Hepatocyte (in vitro differentiated cells): ENCODE measurements around the gene HOXD12. TPM values are rescaled to one million over a fixed set of nuclear protein-coding genes. Genes with fewer than 3 reads are reported as not detected.

ENCODE experiments used
- DNase-seq: peaks from one replicate; pipeline ENCODE4 v3.0.0-alpha.2; 2016; ENCODE audit warnings: low spot score
- H2AFZ ChIP-seq: fragments of 200-600 bp; sonication (generic); 2 replicates; pipeline ENCODE4 v1.6.0; 2016; ENCODE audit warnings: antibody characterized with exemption, mild to moderate bottlenecking
- H3K27ac ChIP-seq: fragments of 200-600 bp; sonication (generic); 2 replicates; pipeline ENCODE4 v1.5.1; 2016; ENCODE audit warnings: mild to moderate bottlenecking
- H3K27me3 ChIP-seq: fragments of 200-600 bp; sonication (generic); 2 replicates; pipeline ENCODE4 v1.6.1; 2016
- H3K36me3 ChIP-seq: fragments of 200-600 bp; sonication (generic); replicated peaks from 2 replicates; pipeline ENCODE4 v1.5.1; 2016; ENCODE audit warnings: low read depth; ENCODE audit not compliant: insufficient read depth
- H3K4me1 ChIP-seq: fragments of 200-600 bp; sonication (generic); 2 replicates; pipeline ENCODE4 v1.5.1; 2016; ENCODE audit warnings: mild to moderate bottlenecking, moderate library complexity; ENCODE audit not compliant: insufficient read depth
- H3K4me2 ChIP-seq: fragments of 200-600 bp; sonication (generic); 2 replicates; pipeline ENCODE4 v1.6.0; 2016
- H3K4me3 ChIP-seq: fragments of 200-600 bp; sonication (generic); 2 replicates; pipeline ENCODE4 v1.5.1; 2016; ENCODE audit warnings: mild to moderate bottlenecking
- H3K79me2 ChIP-seq: fragments of 200-600 bp; sonication (generic); 2 replicates; pipeline ENCODE4 v1.6.0; 2017; ENCODE audit warnings: mild to moderate bottlenecking
- H3K9me2 ChIP-seq: fragments of 200-600 bp; sonication (generic); replicated peaks from 2 replicates; pipeline ENCODE4 v1.6.0; 2017; ENCODE audit warnings: mild to moderate bottlenecking; ENCODE audit not compliant: insufficient read depth
- H3K9me3 ChIP-seq: fragments of 200-600 bp; sonication (generic); 2 replicates; pipeline ENCODE4 v1.5.1; 2016; ENCODE audit warnings: low read depth, mild to moderate bottlenecking
- H4K20me1 ChIP-seq: fragments of 200-600 bp; sonication (generic); 2 replicates; pipeline ENCODE4 v1.6.0; 2016; ENCODE audit warnings: mild to moderate bottlenecking; ENCODE audit not compliant: insufficient read depth, poor library complexity, severe bottlenecking
- EZH2 ChIP-seq: fragments of 200-600 bp; sonication (generic); IDR thresholded peaks from 2 replicates; pipeline ENCODE4 v1.6.1; 2016; ENCODE audit warnings: antibody characterized with exemption, mild to moderate bottlenecking, borderline replicate concordance
- EZH2phosphoT487 ChIP-seq: fragments of 200-600 bp; sonication (generic); IDR thresholded peaks from one replicate; pipeline ENCODE4 v1.6.1; 2018; ENCODE audit warnings: antibody characterized with exemption, mild to moderate bottlenecking, low read depth, moderate library complexity; ENCODE audit not compliant: unreplicated experiment, severe bottlenecking
- WGBS: methylation state at CpG from one replicate; pipeline ENCODE4 v1.1.6; 2016; ENCODE audit warnings: low lambda C conversion rate; ENCODE audit errors: missing lambda C conversion rate; 5-methylcytosine and 5-hydroxymethylcytosine counted together
- polyA plus RNA-seq: library from polyadenylated mRNA; unstranded; fragments of >200 nt; fragmentation: Nextera tagmentation; extraction: Ambion mirVana; gene quantifications from 2 replicates; pipeline ENCODE4 v1.2.1, GENCODE V29; 2016
- total RNA-seq: library from RNA; depleted of rRNA; stranded (reverse); fragments of >200 nt; gene quantifications from 2 replicates; pipeline ENCODE4 v1.2.3, GENCODE V29; 2014
- TF ChIP-seq, protein P1 (sequence below): fragments of 200-600 bp; sonication (generic); IDR thresholded peaks from 2 replicates; pipeline ENCODE4 v1.5.1; 2016; ENCODE audit warnings: antibody characterized with exemption, mild to moderate bottlenecking; ENCODE audit not compliant: poor library complexity

HOXD12 gene
- total and polyA plus RNA-seq, 2 experiments from 2014 or later, result 3.3 to 29.0 TPM

DNA sequence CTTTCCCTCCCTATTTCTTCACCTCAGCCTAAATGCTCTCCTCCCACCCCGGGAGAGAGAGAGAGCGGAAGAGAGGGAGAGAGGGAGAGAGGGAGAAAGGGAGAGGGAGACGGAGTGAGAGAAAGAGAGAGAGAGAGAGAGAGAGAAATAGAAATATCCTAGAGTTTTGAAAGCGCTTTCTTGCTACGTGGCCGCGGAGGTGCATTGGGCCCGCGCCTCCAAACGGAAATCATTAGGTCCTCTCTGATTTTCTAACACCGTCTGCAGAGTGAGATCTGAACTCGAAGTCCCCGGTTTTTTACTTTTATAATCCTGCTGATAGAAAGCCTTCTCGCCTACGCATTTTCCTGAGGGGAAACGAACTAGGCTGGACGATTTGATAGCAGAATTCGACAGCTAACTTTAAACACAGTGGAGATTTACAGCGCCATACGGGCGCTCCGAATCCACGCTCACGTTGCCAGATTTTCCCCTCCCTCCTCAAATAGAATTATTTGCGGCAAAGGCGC lies 14.9 kb upstream of the HOXD12 start:
- no peaks in the 10 kb centered on the region for H3K36me3 ChIP-seq
- H4K20me1 ChIP-seq, result no peaks in the 10 kb centered on the region
- peaks cover 50% of the 10 kb centered on the region for H3K79me2 ChIP-seq
- DNase-seq, result no peak
- 2% methylated on average over 25 of the region's 26 CpGs for WGBS
- peak overlapping the region; percentile 84 for H3K4me2 ChIP-seq
- no peaks in the 10 kb centered on the region for H3K9me3 ChIP-seq
- peak overlapping the region; percentile 51 for H3K4me3 ChIP-seq
- H3K27me3 ChIP-seq, result peaks cover 95% of the 10 kb centered on the region
- TF ChIP-seq EZH2 (peak; percentile 80), EZH2phosphoT487 (peak; percentile 68)
- TF ChIP-seq, protein P1, sequence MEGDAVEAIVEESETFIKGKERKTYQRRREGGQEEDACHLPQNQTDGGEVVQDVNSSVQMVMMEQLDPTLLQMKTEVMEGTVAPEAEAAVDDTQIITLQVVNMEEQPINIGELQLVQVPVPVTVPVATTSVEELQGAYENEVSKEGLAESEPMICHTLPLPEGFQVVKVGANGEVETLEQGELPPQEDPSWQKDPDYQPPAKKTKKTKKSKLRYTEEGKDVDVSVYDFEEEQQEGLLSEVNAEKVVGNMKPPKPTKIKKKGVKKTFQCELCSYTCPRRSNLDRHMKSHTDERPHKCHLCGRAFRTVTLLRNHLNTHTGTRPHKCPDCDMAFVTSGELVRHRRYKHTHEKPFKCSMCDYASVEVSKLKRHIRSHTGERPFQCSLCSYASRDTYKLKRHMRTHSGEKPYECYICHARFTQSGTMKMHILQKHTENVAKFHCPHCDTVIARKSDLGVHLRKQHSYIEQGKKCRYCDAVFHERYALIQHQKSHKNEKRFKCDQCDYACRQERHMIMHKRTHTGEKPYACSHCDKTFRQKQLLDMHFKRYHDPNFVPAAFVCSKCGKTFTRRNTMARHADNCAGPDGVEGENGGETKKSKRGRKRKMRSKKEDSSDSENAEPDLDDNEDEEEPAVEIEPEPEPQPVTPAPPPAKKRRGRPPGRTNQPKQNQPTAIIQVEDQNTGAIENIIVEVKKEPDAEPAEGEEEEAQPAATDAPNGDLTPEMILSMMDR, result no peak
- no peaks in the 10 kb centered on the region for H3K9me2 ChIP-seq
- H3K27ac ChIP-seq, result peak overlapping the region; percentile 88
- H3K4me1 ChIP-seq, result peaks cover 11% of the 10 kb centered on the region
- H2AFZ ChIP-seq, result peak overlapping the region; percentile 22

DNA sequence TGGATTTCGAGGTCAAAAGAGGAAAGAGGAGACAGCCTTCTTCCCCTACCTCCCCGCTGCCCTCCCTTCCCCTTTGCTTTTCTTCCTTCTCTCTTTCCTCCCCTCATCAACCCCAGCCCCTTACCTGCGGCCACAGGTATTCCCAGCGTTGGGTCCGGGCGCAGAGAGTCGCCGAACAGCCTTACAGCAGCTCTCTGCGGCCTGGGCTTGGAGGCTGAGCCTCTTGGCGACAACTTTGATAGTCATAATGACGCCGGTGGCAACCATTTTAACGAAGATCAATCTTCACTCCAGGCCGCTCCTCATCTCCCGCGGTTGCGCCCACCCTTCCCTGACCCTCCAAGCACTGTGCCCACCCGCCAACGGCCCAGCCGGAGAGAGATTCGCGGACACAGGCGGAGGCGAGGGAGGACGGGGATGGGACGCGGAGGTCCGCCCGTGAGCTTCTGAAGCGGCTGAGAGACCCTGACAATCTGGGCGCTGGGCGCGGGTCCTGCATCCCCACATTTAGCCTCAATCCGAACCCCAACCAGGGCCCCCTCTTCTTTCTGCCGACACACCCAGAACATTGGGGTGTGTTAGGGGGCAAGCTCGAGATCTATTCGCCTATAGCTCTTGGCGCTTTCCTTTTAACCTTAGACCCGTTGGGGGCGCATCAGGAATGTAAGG lies 14.3 kb upstream of the HOXD12 start:
- Histone ChIP-seq H3K79me2 (peaks cover 55% of the 10 kb centered on the region), H3K36me3 (no peaks in the 10 kb centered on the region), H3K4me3 (peak overlapping the region; percentile 51), H3K4me1 (peaks cover 11% of the 10 kb centered on the region), H2AFZ (peak overlapping the region; percentile 22), H3K27ac (peak overlapping the region; percentile 88), H4K20me1 (no peaks in the 10 kb centered on the region), H3K4me2 (peak overlapping the region; percentile 84), H3K9me3 (no peaks in the 10 kb centered on the region), H3K27me3 (peaks cover 98% of the 10 kb centered on the region), H3K9me2 (no peaks in the 10 kb centered on the region)
- TF ChIP-seq EZH2 (peak; percentile 66), EZH2phosphoT487 (no peak)
- 3% methylated on average over 36 of the region's 40 CpGs for WGBS
- no peak for DNase-seq

DNA sequence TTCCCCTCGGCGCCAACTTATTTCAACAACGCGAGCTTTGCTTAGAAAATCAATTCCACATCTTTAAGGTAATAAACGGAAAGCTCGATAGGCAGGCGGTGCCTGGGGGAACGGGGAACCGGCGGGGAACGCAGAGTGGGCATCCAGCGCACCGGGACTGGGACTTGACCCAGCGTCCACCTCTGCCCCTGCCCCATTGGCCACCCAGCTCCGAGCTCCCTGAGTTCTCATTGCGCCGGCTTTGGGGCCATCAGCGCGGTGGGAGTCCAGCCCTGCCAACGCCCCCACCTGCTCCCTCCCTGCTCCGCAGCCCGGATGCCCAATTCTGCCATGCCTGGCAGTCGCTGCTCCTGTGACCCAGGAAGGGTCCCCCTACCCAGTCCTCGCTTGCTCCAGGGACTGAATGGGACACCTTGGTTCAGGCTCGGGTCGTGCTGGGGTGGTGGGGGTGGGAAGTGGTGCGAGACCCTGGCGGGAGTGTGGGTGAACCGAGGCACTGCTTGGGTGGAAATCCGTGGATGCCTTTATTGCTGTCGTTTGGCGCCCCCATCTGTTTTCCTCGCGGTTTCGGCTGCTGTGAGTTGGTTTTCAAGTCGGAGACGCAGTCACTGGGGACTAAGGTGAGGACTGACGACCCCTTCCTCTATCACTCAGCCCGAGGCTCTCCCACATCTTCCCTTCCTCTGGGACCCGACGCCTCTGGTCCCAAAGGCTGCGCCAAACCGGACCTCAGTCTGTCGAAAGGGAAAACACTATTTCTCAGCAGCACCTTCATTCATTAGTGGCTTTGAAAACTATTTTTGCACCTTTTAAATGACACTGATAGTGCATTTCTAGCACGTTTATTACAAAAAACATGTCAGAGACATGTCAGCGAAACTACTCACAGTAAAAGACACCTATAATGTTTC lies 13.5 kb upstream of the HOXD12 start:
- 3% methylated on average over 41 of the region's 46 CpGs for WGBS
- DNase-seq, result peak; percentile 76
- H4K20me1 ChIP-seq, result no peaks in the 10 kb centered on the region
- H2AFZ ChIP-seq, result peak overlapping the region; percentile 22
- peaks cover 100% of the 10 kb centered on the region for H3K27me3 ChIP-seq
- H3K79me2 ChIP-seq, result peaks cover 56% of the 10 kb centered on the region
- no peaks in the 10 kb centered on the region for H3K9me2 ChIP-seq
- H3K36me3 ChIP-seq, result no peaks in the 10 kb centered on the region
- peak overlapping the region; percentile 84 for H3K4me2 ChIP-seq
- H3K9me3 ChIP-seq, result no peaks in the 10 kb centered on the region
- TF ChIP-seq EZH2phosphoT487, result no peak
- TF ChIP-seq, protein P1, result peak; percentile 73
- TF ChIP-seq EZH2, result peak; percentile 9
- peak overlapping the region; percentile 51 for H3K4me3 ChIP-seq
- peaks cover 11% of the 10 kb centered on the region for H3K4me1 ChIP-seq
- H3K27ac ChIP-seq, result peak overlapping the region; percentile 88
